Fibroblast of skin of left biceps (primary cell): ENCODE results near the gene C19orf38.

Source experiments
- DNase-seq, 2 experiments: peaks; one replicate each; pipeline ENCODE4 v3.0.0-alpha.2; 2013; ENCODE audit warnings: low read depth in 2 of 2

C19orf38 gene

DNA sequence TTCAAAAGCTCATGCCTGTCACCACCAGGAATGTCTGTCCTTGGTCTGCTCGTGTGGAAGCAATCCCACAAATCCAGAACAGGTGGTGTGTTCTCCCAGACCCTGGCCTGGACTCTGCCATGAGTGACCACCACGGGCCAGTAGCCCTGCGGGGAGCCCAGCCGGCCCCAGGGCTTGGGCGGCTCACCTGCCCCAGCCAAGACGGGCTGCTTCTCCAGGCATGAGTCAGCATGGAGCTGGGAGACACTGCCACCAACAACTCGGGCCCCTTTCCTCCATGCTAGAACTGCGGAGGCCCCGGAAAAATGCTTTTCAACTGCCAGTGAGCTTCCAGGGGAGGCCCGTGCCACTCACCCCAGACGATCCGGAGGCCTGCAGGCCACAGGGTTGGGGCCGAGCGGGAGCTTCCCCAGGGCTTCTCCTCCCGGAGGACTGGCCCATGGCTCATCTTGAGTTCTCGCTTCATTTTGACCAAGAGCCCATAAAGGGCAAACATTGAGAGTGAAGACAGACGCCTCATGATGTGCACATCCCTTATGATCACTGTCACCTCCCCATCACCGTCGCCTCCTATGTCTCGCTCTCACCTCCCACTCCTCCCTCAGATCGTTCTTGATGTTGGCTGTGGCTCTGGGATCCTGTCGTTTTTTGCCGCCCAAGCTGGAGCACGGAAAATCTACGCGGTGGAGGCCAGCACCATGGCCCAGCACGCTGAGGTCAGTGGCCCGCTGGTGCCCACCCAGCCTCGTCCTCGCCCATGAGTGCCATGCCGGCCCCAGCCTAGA lies 63.6 kb downstream of the C19orf38 start:
- no peak for DNase-seq

DNA sequence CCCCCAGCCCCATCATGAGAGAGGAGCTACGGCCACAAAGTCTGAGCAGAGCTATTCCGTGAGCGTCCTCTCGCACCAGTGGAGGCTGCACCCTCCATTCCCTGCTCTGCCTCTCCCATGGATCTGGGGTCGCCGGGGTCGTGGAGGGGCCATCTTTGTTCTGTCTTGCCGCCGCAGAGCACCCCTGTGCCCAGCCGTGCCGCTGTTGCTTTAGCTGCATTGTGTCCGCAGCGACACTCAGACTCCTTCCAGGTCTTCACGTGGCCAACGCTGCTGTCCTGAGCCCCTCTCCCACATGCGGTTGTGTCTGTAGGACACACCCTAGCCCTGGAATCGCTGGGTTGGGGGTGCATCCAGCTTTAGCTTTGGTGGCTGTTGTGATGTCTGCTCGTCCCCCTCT lies 64.4 kb downstream of the C19orf38 start:
- DNase-seq: no peak

DNA sequence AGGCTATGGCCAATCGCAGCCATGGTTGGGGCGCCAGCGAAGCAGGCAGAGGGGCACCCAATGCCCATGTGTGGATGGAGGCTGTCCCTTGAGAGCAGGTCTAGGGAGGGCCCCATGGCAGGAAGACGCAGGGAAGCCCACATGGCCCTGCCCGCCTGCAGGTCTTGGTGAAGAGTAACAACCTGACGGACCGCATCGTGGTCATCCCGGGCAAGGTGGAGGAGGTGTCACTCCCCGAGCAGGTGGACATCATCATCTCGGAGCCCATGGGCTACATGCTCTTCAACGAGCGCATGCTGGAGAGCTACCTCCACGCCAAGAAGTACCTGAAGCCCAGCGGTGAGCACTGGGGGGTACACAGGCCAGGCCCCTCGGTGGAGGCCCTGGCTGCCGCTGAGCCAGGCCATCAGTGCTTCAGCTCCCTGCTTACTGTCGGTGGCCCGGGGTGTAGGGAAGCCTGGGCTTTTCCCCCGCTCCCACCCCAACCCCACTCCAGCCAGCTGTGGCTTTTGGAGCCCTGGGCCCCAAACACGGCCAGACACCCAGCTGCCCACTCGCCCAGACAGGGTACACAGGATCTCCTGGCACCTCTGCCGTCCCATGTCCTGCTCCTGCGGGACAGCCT lies 65.6 kb downstream of the C19orf38 start:
- no peak for DNase-seq

DNA sequence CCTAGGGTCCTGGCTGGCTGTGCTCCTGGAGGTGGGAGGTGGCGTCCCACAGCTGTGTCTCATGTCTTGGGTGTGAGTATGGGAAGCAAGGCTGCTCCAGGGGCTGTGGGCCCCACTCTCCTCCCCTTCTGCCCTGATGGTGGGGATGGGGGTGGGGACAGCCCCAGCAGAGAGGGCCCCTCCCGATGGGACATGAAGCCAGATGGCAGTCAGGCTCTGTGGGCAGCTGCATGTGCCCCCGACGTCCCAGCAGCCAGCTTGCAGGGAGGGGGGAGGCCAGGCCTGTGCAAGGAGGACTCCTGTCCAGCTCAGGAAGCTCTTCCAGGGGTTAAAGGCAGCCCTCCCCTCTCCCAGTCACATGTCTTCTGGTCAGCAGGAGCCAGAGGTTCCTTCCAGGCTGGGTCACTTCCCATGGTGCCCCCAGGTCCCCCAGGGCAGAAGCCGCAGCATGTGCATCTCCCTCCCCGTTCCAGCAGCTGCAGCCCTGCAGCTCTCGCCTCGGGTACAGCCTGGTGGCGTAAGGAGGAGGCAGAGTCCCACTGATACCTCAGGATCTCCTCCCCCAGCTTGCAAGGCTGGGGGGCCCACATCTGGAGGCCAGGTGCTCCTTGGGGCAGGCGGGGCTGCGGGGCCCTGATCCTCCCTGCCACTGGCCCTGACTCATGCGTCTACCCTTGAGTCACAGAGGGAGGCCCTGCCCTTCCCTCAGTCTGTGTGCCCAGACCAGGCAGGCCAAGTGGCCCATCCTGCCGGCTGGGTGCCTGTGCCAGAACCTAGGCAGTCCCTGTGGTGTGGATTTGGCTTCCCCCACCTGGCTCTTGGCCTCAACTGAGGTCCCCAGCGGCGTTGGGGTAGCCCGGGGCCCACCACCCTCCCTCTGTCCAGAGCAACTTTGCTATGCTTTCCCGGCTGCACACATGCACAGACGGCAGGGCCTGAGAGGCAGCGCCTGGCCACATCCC lies 67.2 kb downstream of the C19orf38 start:
- peak; percentile 55 to 58 for DNase-seq

DNA sequence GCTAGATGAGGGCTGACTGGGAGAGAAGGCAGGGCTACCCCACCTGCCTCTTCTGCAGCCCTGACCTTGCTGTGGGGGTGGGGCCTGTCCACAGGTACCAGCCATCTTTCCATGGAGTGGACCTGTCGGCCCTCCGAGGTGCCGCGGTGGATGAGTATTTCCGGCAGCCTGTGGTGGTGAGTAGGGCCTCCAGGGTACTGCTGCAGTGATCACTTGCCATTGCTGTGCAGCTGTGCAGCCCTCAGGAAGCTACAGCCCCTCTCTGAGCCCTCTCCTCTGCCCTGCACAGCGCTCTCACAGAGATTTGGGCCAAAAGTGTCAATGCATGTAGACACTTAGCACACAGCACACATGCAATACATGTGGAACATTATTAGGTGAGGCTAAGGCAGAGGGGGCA lies 68.4 kb downstream of the C19orf38 start:
- DNase-seq: no peak

DNA sequence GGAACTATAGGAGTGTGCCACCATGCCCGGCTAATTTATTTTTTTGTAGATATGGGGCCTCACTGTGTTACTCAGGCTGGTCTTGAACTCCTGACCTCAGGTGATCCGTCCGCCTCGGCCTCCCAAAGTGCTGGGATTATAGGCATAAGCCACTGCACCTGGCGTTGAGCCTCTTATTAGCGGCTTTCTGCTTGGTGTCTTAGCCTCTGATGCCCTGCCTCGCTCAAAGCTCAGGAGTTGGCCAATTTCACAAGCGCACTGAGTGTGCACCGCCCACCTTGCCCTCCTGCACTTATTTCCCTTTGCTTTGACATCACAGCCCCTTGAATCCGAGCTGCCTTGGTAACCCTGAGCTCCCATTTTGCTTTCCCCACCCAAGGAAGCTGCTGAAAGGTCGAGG lies 70.1 kb downstream of the C19orf38 start:
- no peak for DNase-seq
